Calu3 (cell line): ENCODE measurements around the gene DDIAS. TPM values are rescaled to one million over a fixed set of nuclear protein-coding genes. Genes with fewer than 3 reads are reported as not detected.
"Not testable (repeated sequence)": the region's sequence is repeated elsewhere in the genome, so short reads cannot be mapped to it uniquely, and the experiment has no call there.

ENCODE experiments used
- BruUV-seq: library from RNA; stranded (reverse); fragments of 400-500 nt; replicated peaks from 2 replicates; lab custom pipeline; 2021; lab: Mats Ljungman, UMichigan
- CTCF ChIA-PET: fragments of 300-600 bp; sonication (Branson Sonifier 250); formaldehyde crosslinking; loops from one replicate; lab custom pipeline; 2022; ENCODE audit warnings: antibody characterized with exemption; lab: Charles Lee
- DNase-seq: peaks from one replicate; pipeline ENCODE4 v3.0.0; 2022
- H3K27ac Mint-ChIP-seq: one replicate; pipeline ENCODE4 v1.8.0; 2022; ENCODE audit warnings: mixed read lengths; ENCODE audit not compliant: unreplicated experiment
- H3K27me3 Mint-ChIP-seq: one replicate; pipeline ENCODE4 v1.8.0; 2022; ENCODE audit warnings: mixed read lengths; ENCODE audit not compliant: unreplicated experiment
- H3K36me3 Mint-ChIP-seq: one replicate; pipeline ENCODE4 v1.8.0; 2022; ENCODE audit warnings: mild to moderate bottlenecking, moderate library complexity, mixed read lengths; ENCODE audit not compliant: insufficient read depth, unreplicated experiment
- H3K4me1 Mint-ChIP-seq: one replicate; pipeline ENCODE4 v1.8.0; 2022; ENCODE audit warnings: mild to moderate bottlenecking, low read depth, mixed read lengths; ENCODE audit not compliant: unreplicated experiment
- H3K4me3 Mint-ChIP-seq: one replicate; pipeline ENCODE4 v1.8.0; 2022; ENCODE audit warnings: mild to moderate bottlenecking, low read depth, moderate library complexity, mixed read lengths; ENCODE audit not compliant: unreplicated experiment
- H3K9me3 Mint-ChIP-seq: one replicate; pipeline ENCODE4 v1.8.0; 2022; ENCODE audit warnings: low read depth, mixed read lengths; ENCODE audit not compliant: unreplicated experiment
- CTCF ChIP-seq: fragments of 200-600 bp; IDR thresholded peaks from one replicate; pipeline ENCODE4 v1.8.0; 2022; ENCODE audit warnings: antibody characterized with exemption; ENCODE audit not compliant: unreplicated experiment
- intact Hi-C: fragments of 100-400 bp; cut with micrococcal nuclease; formaldehyde crosslinking; loops from one replicate; pipeline ENCODE4 v1.10.0; 2022; ENCODE audit not compliant: unreplicated experiment
- total RNA-seq: library from RNA; stranded (reverse); gene quantifications from 2 replicates; pipeline ENCODE4 v1.2.3, GENCODE V29; 2022

Gene DDIAS
- total RNA-seq, 1 experiment from 2014 or later, result 10.9 TPM

GRCh38 chr11:82949352-82949751 lies 47.8 kb downstream of the DDIAS start:
- no TSS peak for BruUV-seq
- Mint-ChIP-seq H3K4me1 (no peaks in the 10 kb centered on the region), H3K27ac (no peak overlapping the region), H3K36me3 (no peaks in the 10 kb centered on the region), H3K9me3 (no peaks in the 10 kb centered on the region), H3K27me3 (no peaks in the 10 kb centered on the region), H3K4me3 (no peak overlapping the region)
- CTCF ChIA-PET, result no interaction called here
- no peak for DNase-seq
- no peak for TF ChIP-seq CTCF
- intact Hi-C loops, result no loop called here

- H3K36me3 Mint-ChIP-seq, intact Hi-C loops, H3K27ac Mint-ChIP-seq, BruUV-seq, CTCF ChIA-PET, DNase-seq, H3K4me1 Mint-ChIP-seq, H3K9me3 Mint-ChIP-seq, H3K27me3 Mint-ChIP-seq, H3K4me3 Mint-ChIP-seq: not testable (repeated sequence)
Observed at GRCh38 chr11:82950502-82950901, 49.0 kb downstream of the DDIAS start.

- CTCF ChIA-PET, result interaction anchor here (0.6 to 1.3 kb wide), 2 partner anchors 9 to 28 kb away, joined by 3 to 4 read pairs; no protein-coding TSS in a partner anchor
Observed at GRCh38 chr11:82955736-82956453, 54.4 kb downstream of the DDIAS start.

GRCh38 chr11:82959987-82960778 lies 58.6 kb downstream of the DDIAS start:
- H3K9me3 Mint-ChIP-seq, result no peaks in the 10 kb centered on the region
- DNase-seq, result no peak
- no peak overlapping the region for H3K4me3 Mint-ChIP-seq
- no peaks in the 10 kb centered on the region for H3K36me3 Mint-ChIP-seq
- H3K4me1 Mint-ChIP-seq, result no peaks in the 10 kb centered on the region
- CTCF ChIA-PET, result no interaction called here
- no TSS peak for BruUV-seq
- TF ChIP-seq CTCF, result no peak
- no peaks in the 10 kb centered on the region for H3K27me3 Mint-ChIP-seq
- H3K27ac Mint-ChIP-seq, result no peak overlapping the region
- intact Hi-C loops, result no loop called here

More at GRCh38 chr11:82955736-82956453, 54.4 kb downstream of the DDIAS start:
- H3K4me1 Mint-ChIP-seq, H3K36me3 Mint-ChIP-seq, BruUV-seq, H3K27me3 Mint-ChIP-seq, H3K27ac Mint-ChIP-seq, H3K4me3 Mint-ChIP-seq, intact Hi-C loops, H3K9me3 Mint-ChIP-seq: not testable (repeated sequence)
- DNase-seq, result peak; percentile 7

- no TSS peak for BruUV-seq
- no peaks in the 10 kb centered on the region for H3K36me3 Mint-ChIP-seq
- CTCF ChIA-PET, result no interaction called here
- no peaks in the 10 kb centered on the region for H3K27me3 Mint-ChIP-seq
- no peaks in the 10 kb centered on the region for H3K9me3 Mint-ChIP-seq
- no peak overlapping the region for H3K27ac Mint-ChIP-seq
- no peaks in the 10 kb centered on the region for H3K4me1 Mint-ChIP-seq
- H3K4me3 Mint-ChIP-seq, result no peak overlapping the region
- no peak for DNase-seq
- intact Hi-C loops, result no loop called here
- no peak for TF ChIP-seq CTCF
Observed at GRCh38 chr11:82960779-82961143, 59.2 kb downstream of the DDIAS start.

GRCh38 chr11:82962021-82962420 lies 60.5 kb downstream of the DDIAS start:
- BruUV-seq, H3K27ac Mint-ChIP-seq, DNase-seq: not testable (repeated sequence)

More at GRCh38 chr11:82962021-82962420, 60.5 kb downstream of the DDIAS start:
- H3K9me3 Mint-ChIP-seq, CTCF ChIA-PET, H3K36me3 Mint-ChIP-seq, intact Hi-C loops, H3K4me1 Mint-ChIP-seq, H3K4me3 Mint-ChIP-seq, H3K27me3 Mint-ChIP-seq: not testable (repeated sequence)
